Stimulated activated CD8-positive, alpha-beta memory T cell treated with anti-CD3 and anti-CD28 coated beads, Interleukin-4, amount 100 ng/mL, for 24 hours (primary cell): Measurements from ENCODE around the gene MCC.

Source experiments
- DNase-seq: peaks from one replicate; pipeline ENCODE4 v3.0.0-alpha.2; 2020; ENCODE audit warnings: low read depth

MCC gene

GRCh38 chr5:113112435-113112834 lies 375.8 kb downstream of the MCC start:
- no peak for DNase-seq

DNA sequence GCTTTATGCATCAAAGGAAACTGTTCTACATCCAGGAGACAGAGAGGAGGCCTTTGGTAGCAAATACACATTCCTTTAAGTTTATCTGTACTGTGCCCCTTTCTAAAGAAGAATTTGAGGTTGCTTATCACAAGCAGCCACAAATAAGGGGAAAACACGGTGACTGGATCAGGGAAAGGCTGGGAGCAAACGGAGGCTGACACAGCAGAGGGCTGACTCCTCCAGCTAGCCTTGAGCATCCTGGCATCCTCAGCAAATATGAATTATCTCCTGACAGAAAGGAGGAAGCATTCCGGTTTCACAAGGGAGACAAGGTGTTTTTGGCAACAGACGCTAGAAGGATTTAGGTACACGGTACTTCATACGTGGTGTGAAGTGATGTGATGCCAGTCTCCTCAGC lies 378.1 kb downstream of the MCC start:
- no peak for DNase-seq

- DNase-seq, result no peak
Measured at GRCh38 chr5:113109344-113109743, 378.9 kb downstream of the MCC start.

DNA sequence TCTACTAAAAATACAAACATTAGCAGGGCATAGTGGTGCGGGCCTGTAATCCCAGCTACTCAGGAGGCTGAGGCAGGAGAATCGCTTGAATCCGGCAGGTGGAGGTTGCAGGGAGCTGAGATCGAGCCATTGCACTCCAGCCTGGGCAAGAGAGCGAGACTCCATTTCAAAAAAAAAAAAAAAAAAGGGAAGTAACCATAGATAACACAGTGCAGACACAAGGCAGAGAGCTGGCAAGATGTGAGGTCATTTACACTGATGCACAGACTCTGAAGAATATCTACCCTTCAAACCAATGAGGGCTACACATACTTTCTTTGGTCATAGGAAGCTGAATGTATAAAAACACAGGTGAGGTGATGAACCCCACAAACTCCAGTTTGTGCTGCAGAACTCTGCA lies 379.8 kb downstream of the MCC start:
- no peak for DNase-seq

DNA sequence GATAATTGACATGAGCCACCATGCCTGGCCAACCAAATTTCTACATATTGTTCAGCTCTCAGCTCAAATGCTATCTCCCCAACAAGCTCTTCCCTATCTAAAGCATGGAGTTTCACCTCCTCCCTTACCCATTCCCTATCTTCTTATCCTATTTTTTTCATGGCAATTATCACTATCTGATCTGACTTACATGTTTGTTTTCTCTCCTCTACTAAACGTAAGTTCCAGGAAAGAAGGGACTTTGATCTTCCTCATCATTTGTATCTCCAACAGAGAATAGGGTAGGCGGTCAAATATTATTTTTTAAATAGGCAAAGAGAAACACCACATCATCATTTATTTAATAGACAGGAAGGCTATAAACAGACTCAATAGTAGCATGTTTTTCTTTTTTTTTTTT lies 381.4 kb downstream of the MCC start:
- DNase-seq, result no peak

DNA sequence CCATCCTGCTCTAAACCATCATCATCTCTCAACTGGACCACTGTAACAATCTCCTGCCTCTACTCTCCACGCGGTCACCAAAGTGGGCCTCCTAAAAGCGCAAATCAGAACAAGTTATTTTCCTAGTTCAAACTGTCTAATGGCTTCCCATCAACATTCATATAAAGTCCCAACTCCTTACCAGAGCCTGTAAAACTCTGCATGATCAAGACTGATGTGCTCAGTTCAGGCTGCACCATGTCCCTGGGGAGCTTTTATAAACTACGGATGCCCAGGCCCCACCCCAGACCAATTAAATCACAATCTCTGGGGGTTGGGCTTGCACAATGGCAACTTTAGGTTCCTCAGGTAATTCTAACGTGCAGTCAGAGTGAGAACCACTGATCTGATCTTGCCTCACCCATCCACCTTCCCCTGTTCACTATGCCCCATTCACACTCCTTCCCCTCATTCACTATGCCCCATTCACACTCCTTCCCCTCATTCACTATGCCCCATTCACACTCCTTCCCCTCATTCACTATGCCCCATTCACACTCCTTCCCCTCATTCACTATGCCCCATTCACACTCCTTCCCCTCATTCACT lies 382.5 kb downstream of the MCC start:
- DNase-seq, result no peak

DNA sequence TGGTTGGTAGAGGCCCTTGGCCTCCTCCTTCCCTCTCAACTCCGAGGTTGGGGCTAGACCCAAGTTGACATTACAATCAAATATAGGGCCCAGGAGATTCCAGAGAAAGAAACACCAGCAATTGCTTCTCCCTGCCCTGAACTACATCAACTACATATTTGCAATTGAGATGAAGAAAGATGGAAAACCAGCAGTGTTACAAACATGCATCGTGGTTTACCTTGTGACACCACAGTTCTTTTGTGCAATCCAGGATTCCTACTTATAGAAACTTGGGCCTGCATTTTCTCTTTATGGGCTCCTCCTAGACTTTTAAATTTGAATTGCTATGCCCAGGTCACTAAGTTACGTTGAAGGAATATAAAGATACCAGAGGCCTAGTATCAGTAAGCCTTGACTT lies 384.9 kb downstream of the MCC start:
- DNase-seq, result no peak

GRCh38 chr5:113102121-113102531 lies 386.1 kb downstream of the MCC start:
- no peak for DNase-seq

DNA sequence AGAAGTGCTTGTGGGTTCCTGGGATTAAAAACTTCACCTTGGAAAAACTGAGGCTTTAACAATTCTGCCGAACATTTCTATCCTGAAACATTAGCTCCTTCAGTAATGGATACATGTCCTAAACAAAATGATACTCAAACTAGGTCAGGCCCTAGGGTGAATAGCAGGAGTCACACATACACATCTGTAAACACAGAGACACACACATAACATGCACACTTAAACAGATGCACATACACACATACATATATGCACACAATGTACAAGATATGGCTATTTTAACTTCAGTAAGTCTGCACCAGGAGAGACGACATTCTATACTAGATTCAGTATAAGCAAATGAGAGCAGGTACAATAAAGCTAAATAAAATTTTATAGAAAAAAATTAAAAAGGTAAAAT lies 387.3 kb downstream of the MCC start:
- DNase-seq, result no peak

GRCh38 chr5:113099822-113100221 lies 388.4 kb downstream of the MCC start:
- no peak for DNase-seq

- DNase-seq, result no peak
Measured at GRCh38 chr5:113098378-113098777, 389.9 kb downstream of the MCC start.

- no peak for DNase-seq
Measured at GRCh38 chr5:113095831-113096230, 392.4 kb downstream of the MCC start.

DNA sequence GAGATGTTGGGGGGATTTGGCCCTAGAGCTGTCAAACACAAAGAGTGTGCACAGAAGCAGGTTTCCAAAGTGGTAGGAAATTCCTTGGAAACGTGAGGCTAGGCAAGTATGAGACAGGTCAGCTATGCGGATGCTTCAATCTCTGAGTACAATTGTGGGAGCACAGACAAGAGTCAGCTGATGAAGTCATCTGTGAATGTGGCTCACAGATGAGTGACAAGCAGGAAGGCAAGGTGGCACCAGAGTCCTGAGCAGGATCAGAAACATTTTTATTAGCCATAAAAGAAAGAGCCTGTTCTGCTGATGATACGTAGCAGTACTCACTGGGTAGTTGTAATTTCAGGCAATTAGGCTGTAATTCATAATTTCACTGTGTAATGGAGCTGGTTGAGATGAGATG lies 394.7 kb downstream of the MCC start:
- DNase-seq, result no peak

- no peak for DNase-seq
Measured at GRCh38 chr5:113092683-113093082, 395.6 kb downstream of the MCC start.

GRCh38 chr5:113091622-113092021 lies 396.6 kb downstream of the MCC start:
- no peak for DNase-seq

DNA sequence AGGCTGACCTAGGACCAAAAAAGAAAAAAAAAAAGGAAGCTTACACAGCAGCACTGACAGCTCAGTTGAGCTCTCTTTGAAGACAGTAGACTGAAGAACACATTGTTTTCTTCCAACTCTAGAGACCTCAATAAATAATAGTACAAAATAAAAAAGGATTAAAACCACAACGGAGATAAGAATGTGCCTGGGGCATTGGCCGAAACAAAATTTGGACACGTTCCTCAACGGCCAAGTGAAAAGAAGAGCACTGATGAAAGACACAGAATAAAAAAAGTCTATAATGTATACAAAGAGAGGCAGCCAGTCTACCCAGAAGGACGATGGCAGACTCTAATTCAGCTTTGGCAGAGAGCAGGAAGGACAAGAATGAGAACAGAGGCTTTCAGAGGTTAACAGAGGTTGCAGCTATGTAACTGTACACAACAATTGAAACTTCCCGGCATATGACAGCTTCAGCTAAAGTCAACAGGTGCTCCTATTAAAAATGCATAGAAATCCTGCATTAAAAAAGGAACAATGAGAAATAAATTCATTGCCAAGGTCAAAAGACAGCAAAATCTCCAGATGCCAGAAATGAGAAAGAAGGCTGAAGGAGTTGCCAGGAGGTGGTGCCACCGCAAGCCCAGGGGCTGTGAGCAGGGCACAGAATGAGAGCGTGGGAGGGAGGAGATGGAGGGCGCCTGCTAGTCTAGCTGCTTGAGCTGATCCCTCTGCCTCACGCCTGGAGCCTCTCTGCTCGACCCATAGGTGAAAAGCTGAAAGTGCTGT lies 397.7 kb downstream of the MCC start:
- peak; percentile 15 for DNase-seq

DNA sequence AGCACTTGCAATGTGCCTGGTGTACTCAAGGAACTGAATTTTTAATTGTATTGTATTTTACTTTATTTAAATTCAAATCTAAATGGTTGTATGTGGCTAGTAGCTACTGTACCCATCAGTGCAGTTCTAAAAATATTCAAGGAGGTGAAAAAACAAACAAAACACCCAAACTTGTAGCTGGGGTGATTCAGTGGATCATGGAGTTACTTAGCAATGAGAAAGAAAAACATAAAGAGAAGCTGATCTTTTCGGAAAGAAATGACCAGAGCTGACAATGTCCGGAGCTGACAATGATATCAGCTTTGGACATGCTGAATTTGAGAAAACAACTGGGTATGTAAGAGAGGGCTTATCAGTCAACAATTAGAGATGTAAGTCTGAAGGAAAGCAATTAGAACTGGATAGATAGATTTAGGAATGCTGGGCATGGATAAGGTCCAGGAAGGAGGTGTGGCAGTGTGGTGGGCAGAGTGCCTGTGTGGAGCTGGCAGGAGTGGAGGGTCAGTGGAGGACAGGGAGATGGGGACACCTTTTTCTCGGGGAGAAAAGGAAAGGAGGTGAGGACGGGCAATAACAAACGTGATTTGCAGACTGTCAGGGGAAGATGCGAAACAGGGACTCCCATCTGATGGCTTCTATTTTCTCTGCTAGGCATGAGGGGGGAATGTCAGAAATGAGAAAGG lies 398.5 kb downstream of the MCC start:
- DNase-seq, result no peak

DNA sequence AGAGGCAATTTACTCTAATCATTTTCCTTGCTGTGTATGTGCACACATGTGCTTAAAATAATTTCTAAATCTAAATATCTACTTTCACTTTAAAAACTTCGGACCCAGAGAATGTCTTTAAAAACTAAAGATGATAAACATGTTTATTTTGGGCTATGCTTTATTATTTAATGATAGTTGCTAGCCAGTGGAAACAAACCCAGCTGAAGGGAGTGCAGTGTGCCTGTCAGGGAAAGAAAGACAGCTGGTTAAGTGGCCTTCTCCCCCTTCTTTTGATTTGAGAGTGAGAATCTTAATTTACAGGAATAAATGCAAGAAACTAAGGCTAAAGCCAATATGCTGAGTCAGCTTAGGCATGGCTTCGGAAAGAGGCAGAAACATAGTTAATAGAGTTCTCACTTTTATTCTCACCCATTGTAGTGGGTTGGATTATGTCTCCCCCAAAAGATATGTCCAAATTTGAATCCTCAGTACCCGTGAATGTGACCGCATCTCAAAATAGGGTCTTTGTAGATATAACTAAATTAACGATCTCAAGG lies 400.2 kb downstream of the MCC start:
- DNase-seq, result no peak

- DNase-seq, result no peak
Measured at GRCh38 chr5:113085880-113086409, 402.3 kb downstream of the MCC start.

GRCh38 chr5:113085084-113085414 lies 403.2 kb downstream of the MCC start:
- DNase-seq, result no peak

DNA sequence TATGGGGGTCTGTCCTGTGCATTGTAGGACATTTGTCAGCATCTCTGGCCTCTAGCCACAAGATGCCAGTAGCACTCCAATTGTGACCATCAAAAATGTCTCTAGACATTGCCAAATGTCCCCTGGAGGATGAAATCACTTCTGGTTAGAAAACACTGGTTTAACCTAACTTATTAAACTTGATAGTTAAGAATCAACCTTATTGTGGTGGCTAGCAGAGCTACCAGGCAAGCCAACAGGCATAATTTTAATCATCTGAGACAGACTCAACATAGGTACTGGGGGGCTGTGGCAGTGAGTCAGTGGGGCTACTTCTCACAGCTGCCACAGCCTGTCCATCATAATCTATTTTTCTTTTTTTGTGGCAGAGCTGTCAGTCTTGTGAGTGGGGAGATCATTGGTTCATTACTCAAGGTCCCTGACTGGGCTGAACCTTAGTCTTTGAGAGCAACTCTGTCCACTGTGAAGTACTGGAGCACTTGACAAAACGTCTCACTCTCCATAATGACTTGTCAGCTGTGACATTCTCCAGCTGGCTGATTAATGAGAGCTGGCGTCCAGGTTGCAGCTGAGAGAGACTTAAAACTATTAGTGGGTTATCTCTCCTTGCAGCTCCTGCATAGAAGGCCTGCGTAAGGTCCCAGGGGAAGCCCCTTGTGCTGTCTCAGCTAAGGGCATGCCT lies 403.7 kb downstream of the MCC start:
- no peak for DNase-seq

DNA sequence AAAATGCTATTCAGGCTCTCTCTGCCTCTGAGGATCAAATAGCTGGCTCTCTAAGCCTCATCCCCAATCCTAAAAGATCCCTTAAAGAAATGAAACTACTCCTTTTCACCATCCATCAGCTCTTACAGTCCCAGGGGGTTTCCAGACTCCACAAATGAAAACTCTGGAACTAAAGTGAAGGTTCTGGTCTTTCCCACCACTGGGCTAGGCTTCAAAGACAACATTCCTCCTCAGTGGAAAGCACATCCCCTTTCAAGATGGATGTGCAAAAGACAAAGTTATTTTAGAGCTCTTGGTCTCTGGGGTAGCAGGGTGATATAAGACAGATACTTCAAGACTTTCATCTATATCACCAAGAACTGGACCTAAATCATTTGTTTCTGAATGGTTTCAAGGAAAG lies 404.8 kb downstream of the MCC start:
- no peak for DNase-seq

DNA sequence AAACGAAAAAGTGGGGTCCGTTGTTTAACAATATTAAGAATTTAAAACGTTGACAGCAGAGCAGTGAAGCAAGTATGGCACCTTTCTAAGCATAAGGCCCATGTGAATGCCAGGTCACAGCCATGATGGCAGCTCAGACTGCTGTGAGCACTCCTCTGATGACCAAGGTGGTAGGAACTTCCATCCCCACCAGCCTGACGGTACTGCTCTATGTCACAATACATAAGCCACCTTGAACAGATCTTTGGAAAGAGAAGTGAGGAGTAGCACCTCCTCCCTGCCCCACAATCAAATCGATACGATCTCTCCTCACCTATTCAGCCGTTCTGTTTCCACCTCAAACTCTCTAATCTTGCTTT lies 405.7 kb downstream of the MCC start:
- no peak for DNase-seq
